Esophagus squamous epithelium (tissue), 5 donors: Measurements from ENCODE around the gene SLC2A5. TPM values are rescaled to one million over a fixed set of nuclear protein-coding genes. Genes with fewer than 3 reads are reported as not detected.
A peak's percentile ranks its signal among the peaks of the same experiment; 100 is the strongest.

ENCODE experiments used
- DNase-seq: peaks from one replicate; lab custom pipeline; 2025; lab: John Stamatoyannopoulos, UW
- H3K27ac ChIP-seq, 4 donors: fragments of 200-600 bp; sonication (generic); one replicate each; pipeline ENCODE4 v1.5.1; 2016 to 2019; ENCODE audit warnings: mild to moderate bottlenecking in 1 of 4
- H3K27me3 ChIP-seq, 4 donors: fragments of 200-600 bp; sonication (generic); 1 replicate in 3 of 4; 2 replicates in 1 of 4; pipeline versions ENCODE4 v1.5.1 to v1.6.0; 2017 to 2021; ENCODE audit warnings: antibody characterized with exemption in 1 of 4
- H3K36me3 ChIP-seq, 3 donors: fragments of 200-600 bp; sonication (generic); one replicate each; pipeline ENCODE4 v1.5.1; 2016 to 2019
- H3K4me1 ChIP-seq, 3 donors: fragments of 200-600 bp; sonication (generic); one replicate each; pipeline ENCODE4 v1.5.1; 2017 to 2019
- H3K4me3 ChIP-seq, 4 donors: fragments of 200-600 bp; sonication (generic); 1 replicate in 3 of 4; 2 replicates in 1 of 4; pipeline ENCODE4 v1.5.1; 2016 to 2019; ENCODE audit warnings: mild to moderate bottlenecking in 2 of 4, moderate library complexity in 1 of 4
- H3K9me3 ChIP-seq, 3 donors: fragments of 200-600 bp; sonication (generic); one replicate each; pipeline ENCODE4 v1.5.1; 2016 to 2019
- POLR2A ChIP-seq, 4 donors: fragments of 450-650 bp; IDR thresholded peaks; one replicate each; pipeline ENCODE4 v1.6.1; 2017; ENCODE audit warnings: antibody characterized with exemption in 4 of 4, mild to moderate bottlenecking in 4 of 4, moderate library complexity in 3 of 4
- WGBS, 2 donors: methylation state at CpG; one replicate each; pipeline ENCODE4 v1.1.5; 2018; 5-methylcytosine and 5-hydroxymethylcytosine counted together
- intact Hi-C: fragments of 100-400 bp; cut with DNase I; formaldehyde crosslinking; loops from one replicate; pipeline ENCODE4 v1.15.0; 2022
- total RNA-seq, 4 donors: library from RNA; depleted of rRNA; stranded (reverse); fragments of >200 nt; gene quantifications; one replicate each; pipeline ENCODE4 v1.1.0, GENCODE V29; 2016
- TF ChIP-seq, protein P1 (sequence below), 6 experiments: fragments of 450-650 bp in 4 of 6; fragments of 200-600 bp in 2 of 6; sonication (generic) in 2 of 6; IDR thresholded peaks; one replicate each; pipeline ENCODE4 v1.5.1; 2016 to 2019; ENCODE audit warnings: antibody characterized with exemption in 6 of 6, mild to moderate bottlenecking in 4 of 6, moderate library complexity in 4 of 6
- donor health status: DM: yes; HTN: yes; CAD: no.

SLC2A5 gene
- total RNA-seq, 4 donors from 2014 or later, result 1.9 to 7.1 (median 4.2) TPM

DNA sequence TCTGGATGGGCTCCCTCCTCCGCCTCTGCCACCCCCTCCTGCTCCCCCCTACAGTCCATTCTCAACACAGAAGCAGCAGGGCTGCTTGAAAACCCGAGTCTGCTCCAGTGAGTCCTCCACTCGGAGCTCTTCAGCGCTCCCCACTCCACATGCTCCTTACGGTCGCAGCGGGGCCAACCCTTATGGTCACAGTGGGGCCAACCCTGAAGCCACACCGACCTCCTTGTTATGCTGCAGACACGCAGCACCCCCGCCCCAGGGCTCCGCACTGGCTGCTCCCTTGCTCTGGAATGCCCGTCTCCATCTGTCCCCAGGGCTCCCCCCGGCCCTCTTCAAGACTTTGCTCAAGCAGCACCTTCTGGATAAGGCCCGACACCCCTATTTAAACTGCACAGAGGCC lies 36.9 kb upstream of the SLC2A5 start:
- Histone ChIP-seq H3K4me1 (peaks cover 4 to 39% (median 16%) of the 10 kb centered on the region in 3 donors), H3K36me3 (peaks cover 19 to 95% (median 23%) of the 10 kb centered on the region in 3 donors), H3K9me3 (no peaks in the 10 kb centered on the region), H3K27me3 (no peaks in the 10 kb centered on the region), H3K27ac (no peak overlapping the region), H3K4me3 (no peak overlapping the region)
- intact Hi-C loops, result loop anchor here (10.0 kb wide), 1 partner anchor 181 kb away; no protein-coding TSS in a partner anchor
- no peak for TF ChIP-seq POLR2A (IDR thresholded peaks at IDR 0.05)
- TF ChIP-seq, protein P1, sequence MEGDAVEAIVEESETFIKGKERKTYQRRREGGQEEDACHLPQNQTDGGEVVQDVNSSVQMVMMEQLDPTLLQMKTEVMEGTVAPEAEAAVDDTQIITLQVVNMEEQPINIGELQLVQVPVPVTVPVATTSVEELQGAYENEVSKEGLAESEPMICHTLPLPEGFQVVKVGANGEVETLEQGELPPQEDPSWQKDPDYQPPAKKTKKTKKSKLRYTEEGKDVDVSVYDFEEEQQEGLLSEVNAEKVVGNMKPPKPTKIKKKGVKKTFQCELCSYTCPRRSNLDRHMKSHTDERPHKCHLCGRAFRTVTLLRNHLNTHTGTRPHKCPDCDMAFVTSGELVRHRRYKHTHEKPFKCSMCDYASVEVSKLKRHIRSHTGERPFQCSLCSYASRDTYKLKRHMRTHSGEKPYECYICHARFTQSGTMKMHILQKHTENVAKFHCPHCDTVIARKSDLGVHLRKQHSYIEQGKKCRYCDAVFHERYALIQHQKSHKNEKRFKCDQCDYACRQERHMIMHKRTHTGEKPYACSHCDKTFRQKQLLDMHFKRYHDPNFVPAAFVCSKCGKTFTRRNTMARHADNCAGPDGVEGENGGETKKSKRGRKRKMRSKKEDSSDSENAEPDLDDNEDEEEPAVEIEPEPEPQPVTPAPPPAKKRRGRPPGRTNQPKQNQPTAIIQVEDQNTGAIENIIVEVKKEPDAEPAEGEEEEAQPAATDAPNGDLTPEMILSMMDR (IDR thresholded peaks at IDR 0.05), result no peak
- no peak for DNase-seq
- WGBS, 2 donors, result 95% methylated on average over 4 of the region's 14 CpGs; no CpG with 5 or more reads in 1 of the 2 donors

DNA sequence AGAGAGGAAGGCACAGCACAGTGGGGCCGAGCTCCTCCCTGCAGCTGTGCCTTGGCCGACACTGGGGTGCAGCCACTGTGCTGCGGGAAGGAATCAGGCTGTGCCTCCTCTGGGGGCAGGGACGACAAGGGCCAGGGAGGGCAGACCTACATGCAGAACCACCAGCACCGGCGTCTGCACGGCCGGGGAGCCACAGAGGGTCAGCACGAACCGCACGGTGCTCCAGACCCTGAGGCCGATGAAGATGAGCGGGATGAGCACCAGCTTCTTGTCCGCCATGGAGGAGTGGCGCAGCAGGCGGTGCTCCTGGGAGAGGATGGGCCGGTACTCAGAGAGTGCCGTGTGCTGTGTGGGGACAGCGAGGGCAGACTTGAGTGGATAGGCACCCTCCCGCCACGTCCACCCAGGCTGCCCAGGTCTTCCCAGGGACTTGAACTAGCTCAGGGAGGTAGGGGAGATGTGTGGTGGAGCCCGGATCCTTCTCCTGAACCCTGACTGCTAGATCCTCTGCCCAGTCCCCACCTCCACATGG lies 36.0 kb upstream of the SLC2A5 start:
- DNase-seq, result no peak
- TF ChIP-seq POLR2A (IDR thresholded peaks at IDR 0.05), result no peak
- TF ChIP-seq, protein P1 (IDR thresholded peaks at IDR 0.05), result no peak
- H3K4me1 ChIP-seq, result peaks cover 2 to 33% (median 8%) of the 10 kb centered on the region in 3 donors
- no peaks in the 10 kb centered on the region for H3K27me3 ChIP-seq
- peaks cover 19 to 98% (median 20%) of the 10 kb centered on the region in 3 donors for H3K36me3 ChIP-seq
- H3K9me3 ChIP-seq, result no peaks in the 10 kb centered on the region
- H3K4me3 ChIP-seq, result no peak overlapping the region
- intact Hi-C loops, result loop anchor here (10.0 kb wide), 1 partner anchor 181 kb away; no protein-coding TSS in a partner anchor
- H3K27ac ChIP-seq, result no peak overlapping the region
- WGBS, 2 donors, result 80 to 98% methylated on average over 1 to 8 of the region's 22 CpGs

DNA sequence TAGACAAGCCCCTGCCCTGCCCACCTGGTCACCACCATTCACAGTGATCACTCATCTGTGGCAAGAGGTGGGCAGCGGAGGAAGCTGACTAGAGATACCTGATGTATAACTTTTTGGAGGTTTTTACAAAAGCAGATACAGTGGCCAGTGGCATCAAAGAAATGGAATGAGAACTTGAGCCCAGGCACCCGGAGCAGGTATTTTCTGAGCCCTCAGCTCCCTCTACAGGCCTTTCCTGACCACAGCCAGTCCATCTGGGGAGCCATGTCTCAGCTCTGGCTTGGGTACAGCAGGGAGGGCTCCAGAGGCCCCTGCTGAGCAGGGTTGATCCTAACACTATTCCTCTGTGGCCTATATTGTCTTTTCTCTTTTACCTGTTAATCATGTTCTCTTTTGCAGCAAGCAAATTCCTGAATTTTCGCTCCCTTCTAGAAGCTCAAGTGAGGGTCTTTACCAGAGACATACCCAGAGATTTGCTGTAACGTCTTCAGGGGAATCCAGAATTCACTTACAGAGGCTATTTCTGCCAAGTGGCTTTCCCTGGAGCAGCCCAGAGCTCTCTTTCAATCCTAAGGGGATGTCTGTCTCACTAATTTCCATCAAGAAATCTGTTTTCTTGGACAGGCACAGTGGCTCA lies 32.2 kb upstream of the SLC2A5 start:
- no peaks in the 10 kb centered on the region for H3K27me3 ChIP-seq
- H3K27ac ChIP-seq, result no peak overlapping the region
- peaks cover 0 to 9% (median 0%) of the 10 kb centered on the region in 3 donors for H3K4me1 ChIP-seq
- no peaks in the 10 kb centered on the region for H3K9me3 ChIP-seq
- peaks cover 12 to 61% (median 18%) of the 10 kb centered on the region in 3 donors for H3K36me3 ChIP-seq
- intact Hi-C loops, result loop anchor here (10.0 kb wide), 1 partner anchor 177 kb away; no protein-coding TSS in a partner anchor
- no peak for TF ChIP-seq POLR2A (IDR thresholded peaks at IDR 0.05)
- TF ChIP-seq, protein P1 (IDR thresholded peaks at IDR 0.05), result peak; percentile 18 to 72 (median 58)
- no peak overlapping the region for H3K4me3 ChIP-seq
- DNase-seq, result no peak
- 31 to 50% methylated on average over 3 to 4 of the region's 4 CpGs for WGBS, 2 donors

DNA sequence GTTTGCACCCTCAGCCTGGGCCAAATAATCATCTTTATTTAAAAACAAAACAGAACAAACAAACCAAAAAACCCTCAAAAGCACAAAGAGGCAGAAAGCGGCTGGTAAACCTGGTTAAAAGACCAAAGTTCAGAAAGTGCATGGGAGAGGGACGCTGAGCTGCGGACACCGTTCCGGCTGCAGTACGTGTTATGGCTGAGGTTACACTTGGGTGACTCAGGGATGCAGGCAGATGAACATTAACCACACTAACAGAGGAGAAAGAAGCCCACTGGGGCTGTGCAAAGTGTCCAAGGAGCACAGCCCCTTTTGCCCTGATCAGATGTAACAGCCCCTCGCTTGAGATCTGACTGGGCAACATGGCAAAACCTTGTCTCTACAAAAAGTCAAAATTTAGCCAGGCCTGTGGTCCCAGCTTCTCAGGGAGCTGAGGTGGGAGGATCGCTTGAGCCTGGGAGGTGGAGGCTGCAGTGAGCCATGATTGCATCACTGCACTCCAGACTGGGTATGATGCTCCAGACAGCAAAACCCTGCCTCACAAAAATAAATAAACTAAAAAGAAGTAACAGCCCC lies 31.1 kb upstream of the SLC2A5 start:
- no peak for DNase-seq
- H3K27me3 ChIP-seq, result no peaks in the 10 kb centered on the region
- intact Hi-C loops, result loop anchor here (10.0 kb wide), 1 partner anchor 176 kb away; no protein-coding TSS in a partner anchor
- peaks cover 6 to 50% (median 11%) of the 10 kb centered on the region in 3 donors for H3K36me3 ChIP-seq
- TF ChIP-seq, protein P1 (IDR thresholded peaks at IDR 0.05), result no peak
- TF ChIP-seq POLR2A (IDR thresholded peaks at IDR 0.05), result no peak
- 87 to 96% methylated on average over 8 of the region's 8 CpGs for WGBS, 2 donors
- H3K9me3 ChIP-seq, result no peaks in the 10 kb centered on the region
- no peak overlapping the region for H3K27ac ChIP-seq
- no peak overlapping the region for H3K4me3 ChIP-seq
- peaks cover 0 to 9% (median 0%) of the 10 kb centered on the region in 3 donors for H3K4me1 ChIP-seq

DNA sequence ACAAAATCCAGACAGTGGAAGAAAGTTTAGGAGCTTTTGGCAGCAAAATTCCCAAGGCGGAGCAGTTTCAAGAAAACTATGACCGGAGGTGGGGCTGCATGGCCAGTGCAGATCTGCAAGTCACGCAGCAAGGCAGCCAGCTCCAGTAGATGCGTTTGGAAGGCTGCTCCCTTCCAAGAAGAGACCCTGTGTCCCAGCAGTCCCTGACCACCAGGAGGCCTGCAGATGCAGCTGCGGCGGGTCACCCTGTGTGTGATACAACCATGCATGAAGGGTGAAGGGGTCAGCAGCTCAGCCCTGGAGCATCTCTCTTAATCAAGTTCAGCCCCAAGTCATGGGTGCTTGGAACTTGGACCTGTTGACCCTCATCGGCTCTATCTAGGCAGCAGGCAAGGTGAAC lies 30.1 kb upstream of the SLC2A5 start:
- Histone ChIP-seq H3K9me3 (no peaks in the 10 kb centered on the region), H3K27me3 (no peaks in the 10 kb centered on the region), H3K36me3 (peaks cover 0 to 40% (median 11%) of the 10 kb centered on the region in 3 donors), H3K4me1 (peaks cover 0 to 9% (median 0%) of the 10 kb centered on the region in 3 donors), H3K27ac (no peak overlapping the region), H3K4me3 (no peak overlapping the region)
- WGBS, 2 donors, result 70 to 90% methylated on average over 2 to 4 of the region's 7 CpGs
- intact Hi-C loops, result loop anchor here (10.0 kb wide), 1 partner anchor 85 kb away; no protein-coding TSS in a partner anchor
- no peak for DNase-seq
- TF ChIP-seq, protein P1 (IDR thresholded peaks at IDR 0.05), result no peak
- TF ChIP-seq POLR2A (IDR thresholded peaks at IDR 0.05), result no peak
